ENCODE measurements around the gene AQP1.

DNA sequence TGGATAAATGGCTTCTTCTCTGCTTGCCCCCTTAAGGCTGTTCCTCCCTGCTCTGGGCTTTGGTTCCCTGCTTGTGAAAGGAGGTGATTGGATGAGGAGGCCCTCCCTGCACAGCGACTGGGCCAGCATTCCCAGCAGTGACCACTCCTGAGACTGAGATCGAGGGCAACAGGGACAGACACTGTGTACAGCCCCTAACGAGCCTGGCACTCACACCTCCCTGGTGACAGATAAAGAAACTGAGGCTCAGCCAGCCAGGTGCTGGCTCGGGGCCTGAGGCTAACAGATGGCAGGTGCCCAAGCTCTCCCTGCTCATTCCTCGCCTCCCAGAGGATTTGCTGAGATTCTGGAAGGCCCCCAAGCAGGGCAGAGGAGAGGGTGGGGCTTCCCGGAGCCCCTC, 12.0 kb upstream of the AQP1 start:
- TF ChIP-seq, protein P1, sequence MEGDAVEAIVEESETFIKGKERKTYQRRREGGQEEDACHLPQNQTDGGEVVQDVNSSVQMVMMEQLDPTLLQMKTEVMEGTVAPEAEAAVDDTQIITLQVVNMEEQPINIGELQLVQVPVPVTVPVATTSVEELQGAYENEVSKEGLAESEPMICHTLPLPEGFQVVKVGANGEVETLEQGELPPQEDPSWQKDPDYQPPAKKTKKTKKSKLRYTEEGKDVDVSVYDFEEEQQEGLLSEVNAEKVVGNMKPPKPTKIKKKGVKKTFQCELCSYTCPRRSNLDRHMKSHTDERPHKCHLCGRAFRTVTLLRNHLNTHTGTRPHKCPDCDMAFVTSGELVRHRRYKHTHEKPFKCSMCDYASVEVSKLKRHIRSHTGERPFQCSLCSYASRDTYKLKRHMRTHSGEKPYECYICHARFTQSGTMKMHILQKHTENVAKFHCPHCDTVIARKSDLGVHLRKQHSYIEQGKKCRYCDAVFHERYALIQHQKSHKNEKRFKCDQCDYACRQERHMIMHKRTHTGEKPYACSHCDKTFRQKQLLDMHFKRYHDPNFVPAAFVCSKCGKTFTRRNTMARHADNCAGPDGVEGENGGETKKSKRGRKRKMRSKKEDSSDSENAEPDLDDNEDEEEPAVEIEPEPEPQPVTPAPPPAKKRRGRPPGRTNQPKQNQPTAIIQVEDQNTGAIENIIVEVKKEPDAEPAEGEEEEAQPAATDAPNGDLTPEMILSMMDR (conservative IDR thresholded peaks at IDR 0.05; ENCODE audit: low read depth, low read length): no peak
- no peak for TF ChIP-seq EZH2 (IDR thresholded peaks at IDR 0.05; ENCODE audit: borderline replicate concordance, low read depth, low read length, poor library complexity, severe bottlenecking)
